ENCODE measurements around the gene POLR3E.
A peak's percentile ranks its signal among the peaks of the same experiment; 100 is the strongest.
"Not testable (repeated sequence)": the region's sequence is repeated elsewhere in the genome, so short reads cannot be mapped to it uniquely, and the experiment has no call there.

POLR3E gene

GRCh38 chr16:22291020-22291419 lies 6.2 kb upstream of the POLR3E start:
- intact Hi-C loops (cut with DNase I) = no loop called here
- DNase-seq = no peak

DNA sequence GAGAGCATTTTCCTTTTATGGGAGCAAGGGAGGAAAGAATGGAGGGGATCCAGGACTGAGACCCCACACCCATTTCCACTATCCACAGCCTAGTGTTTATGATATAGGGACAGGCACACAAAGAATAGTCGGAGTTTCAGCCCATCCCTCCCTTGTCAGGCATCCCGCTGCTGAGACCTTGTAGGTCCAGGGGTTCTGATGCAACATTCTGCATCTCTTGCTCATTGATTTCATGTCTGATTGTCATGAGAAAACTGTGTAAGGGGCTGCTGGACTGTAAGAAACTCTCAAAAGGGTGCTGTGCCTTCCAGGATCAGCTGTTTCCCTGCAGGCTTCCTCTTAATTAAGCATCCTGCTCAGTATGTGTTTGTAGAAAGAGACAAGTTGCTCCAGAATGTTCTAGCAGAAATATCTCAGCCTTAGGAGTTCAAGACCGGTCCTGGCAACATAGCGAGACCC lies 5.3 kb upstream of the POLR3E start:
- DNase-seq = no peak
- intact Hi-C loops (cut with DNase I) = no loop called here

DNA sequence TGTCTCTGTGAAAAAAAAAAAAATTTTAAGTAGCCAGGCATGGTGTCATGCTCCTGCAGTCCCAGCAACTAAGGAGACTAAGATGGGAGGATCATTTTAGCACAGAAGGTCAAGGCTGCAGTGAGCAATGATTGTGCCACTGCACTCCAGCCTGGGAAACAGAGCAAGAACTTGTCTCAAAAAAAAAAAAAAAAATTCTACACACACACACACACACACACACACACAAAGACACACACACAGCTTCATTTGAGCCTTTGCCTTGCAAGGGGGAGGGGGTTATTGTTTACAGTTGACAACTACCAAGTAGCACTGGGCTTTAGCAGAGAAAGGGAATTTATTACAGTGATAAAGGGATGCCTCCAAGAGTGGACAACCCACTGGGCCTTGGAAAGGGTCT lies 4.9 kb upstream of the POLR3E start:
- intact Hi-C loops (cut with DNase I) = no loop called here
- no peak for DNase-seq

DNA sequence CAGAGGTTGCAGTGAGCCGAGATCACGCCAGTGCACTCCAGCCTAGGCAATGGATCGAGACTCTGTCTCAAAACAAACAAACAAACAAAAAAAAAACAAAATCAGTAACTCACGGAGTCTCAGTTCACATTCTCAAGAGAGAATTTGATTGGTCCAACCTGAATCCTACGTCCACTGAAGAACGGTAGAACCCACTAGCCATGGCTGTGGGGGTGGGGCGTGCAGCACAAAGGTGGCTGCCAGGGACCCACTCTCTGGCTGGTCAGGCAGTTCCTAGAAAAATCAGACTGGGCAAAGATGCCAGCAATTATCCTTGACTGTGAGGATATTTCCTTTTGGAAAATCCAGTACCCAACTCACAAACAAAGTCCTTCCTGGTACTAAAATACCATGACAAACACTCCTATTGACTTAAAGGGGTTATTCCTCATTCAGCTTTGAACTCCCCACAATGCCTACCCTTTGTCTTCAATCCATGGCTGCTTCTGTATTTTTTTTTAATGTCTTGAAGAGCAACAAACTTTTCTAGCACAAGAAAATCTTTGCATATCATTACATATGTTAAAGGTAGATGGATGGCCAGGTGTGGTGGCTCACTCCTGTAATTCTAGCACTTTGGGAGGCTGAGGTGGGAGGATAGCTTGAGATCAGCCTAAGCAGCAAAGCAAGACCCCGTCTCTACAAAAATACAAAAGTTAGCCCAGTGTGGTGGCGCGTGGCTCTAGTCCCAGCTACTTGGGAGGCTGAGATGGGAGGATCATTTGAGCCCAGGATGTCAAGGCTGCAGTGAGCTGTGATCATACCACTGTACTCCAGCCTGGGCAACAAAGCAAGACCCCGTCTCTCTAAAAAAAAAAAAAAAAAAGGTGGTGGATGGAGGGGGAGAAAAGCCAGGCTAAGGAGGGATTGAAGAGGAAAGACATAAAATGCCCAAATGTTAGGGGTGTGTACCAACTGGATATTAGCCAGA lies 3.8 kb upstream of the POLR3E start:
- no peak for DNase-seq
- intact Hi-C loops (cut with DNase I) = no loop called here

GRCh38 chr16:22296225-22297113 lies 740 bp upstream of the POLR3E start:
- peak in 8 of 42 donors; percentile 7 to 49 (median 16) for DNase-seq
- intact Hi-C loops (cut with DNase I) = loop anchor here (2.0 to 5.0 kb wide), 3 partner anchors 78 to 339 kb away; partner anchors contain the start of gene CDR2

GRCh38 chr16:22297871-22298733 lies 893 bp downstream of the POLR3E start:
- intact Hi-C loops (cut with DNase I) = loop anchor here (2.0 to 5.0 kb wide), 3 partner anchors 77 to 341 kb away; partner anchors contain the start of gene CDR2
- DNase-seq = peak in 41 of 42 donors; percentile 38 to 90 (median 73)

GRCh38 chr16:22299036-22299435 lies 1.8 kb downstream of the POLR3E start:
- intact Hi-C loops (cut with DNase I) = loop anchor here (5.0 kb wide), 1 partner anchor 342 kb away; no protein-coding TSS in a partner anchor

GRCh38 chr16:22300427-22301071 lies 3.3 kb downstream of the POLR3E start:
- DNase-seq = peak; percentile 64 to 90 (median 80)
- intact Hi-C loops (cut with DNase I) = loop anchor here (5.0 kb wide), 1 partner anchor 293 kb away; the partner anchor contains the start of gene MOSMO

More at GRCh38 chr16:22299036-22299435, 1.8 kb downstream of the POLR3E start:
- no peak for DNase-seq

DNA sequence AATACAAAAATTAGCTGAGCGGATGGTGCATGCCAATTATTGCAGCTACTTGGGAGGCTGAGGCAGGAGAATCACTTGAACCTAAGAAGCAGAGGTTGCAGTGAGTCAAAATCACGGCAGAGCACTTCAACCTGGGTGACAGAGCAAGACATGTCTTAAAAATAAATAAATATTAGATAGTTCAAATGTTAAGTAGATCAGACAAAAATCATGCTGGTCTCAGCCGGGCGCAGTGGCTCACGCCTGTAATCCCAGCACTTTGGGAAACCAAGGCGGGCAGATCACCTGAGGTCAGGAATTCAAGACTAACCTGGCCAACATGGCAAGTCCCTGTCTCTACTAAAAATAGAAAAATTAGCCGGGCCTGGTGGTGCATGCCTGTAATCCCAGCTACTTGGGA lies 4.2 kb downstream of the POLR3E start:
- intact Hi-C loops (cut with DNase I) = loop anchor here (5.0 kb wide), 1 partner anchor 294 kb away; the partner anchor contains the start of gene MOSMO

DNA sequence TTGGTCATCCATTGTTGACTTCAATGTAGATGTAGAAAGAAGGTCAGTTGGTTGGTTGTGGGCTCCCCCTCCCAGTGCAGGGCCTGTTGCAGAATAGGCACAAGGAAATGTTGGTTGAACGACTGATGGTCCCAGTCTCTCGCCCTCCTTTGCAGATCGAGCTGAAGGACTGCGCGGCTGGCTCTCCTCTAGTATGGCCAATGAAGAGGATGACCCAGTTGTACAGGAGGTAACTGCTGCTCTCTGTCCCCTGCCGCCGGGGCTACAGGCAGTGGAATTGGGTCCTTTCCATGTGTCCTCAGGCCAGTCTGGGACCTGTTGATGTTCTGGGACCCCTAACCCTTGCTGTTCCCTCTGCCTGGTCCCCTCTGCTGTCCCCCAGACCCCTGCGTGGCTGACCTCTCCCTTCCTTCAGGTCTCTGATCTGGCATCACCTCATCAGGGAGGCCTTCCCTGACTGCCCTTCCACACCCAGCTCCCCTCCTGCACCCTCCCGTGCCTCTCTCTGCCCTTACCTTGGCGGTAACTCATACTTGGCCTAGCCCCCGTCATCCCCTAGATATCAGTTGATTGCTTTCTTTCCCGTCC lies 5.7 kb downstream of the POLR3E start:
- DNase-seq = no peak

More for the DNA sequence above, 4.2 kb downstream of the POLR3E start:
- DNase-seq = not testable (repeated sequence)

GRCh38 chr16:22304411-22304810 lies 7.2 kb downstream of the POLR3E start:
- intact Hi-C loops (cut with DNase I) = loop anchor here (5.0 kb wide), 1 partner anchor 297 kb away; the partner anchor contains the start of gene MOSMO

More for the DNA sequence above, 5.7 kb downstream of the POLR3E start:
- intact Hi-C loops (cut with DNase I) = loop anchor here (5.0 kb wide), 1 partner anchor 296 kb away; the partner anchor contains the start of gene MOSMO

GRCh38 chr16:22306788-22307187 lies 9.6 kb downstream of the POLR3E start:
- intact Hi-C loops (cut with DNase I) = no loop called here
- no peak for DNase-seq

More at GRCh38 chr16:22304411-22304810, 7.2 kb downstream of the POLR3E start:
- no peak for DNase-seq

GRCh38 chr16:22307838-22308237 lies 10.6 kb downstream of the POLR3E start:
- intact Hi-C loops (cut with DNase I) = no loop called here
- no peak for DNase-seq

DNA sequence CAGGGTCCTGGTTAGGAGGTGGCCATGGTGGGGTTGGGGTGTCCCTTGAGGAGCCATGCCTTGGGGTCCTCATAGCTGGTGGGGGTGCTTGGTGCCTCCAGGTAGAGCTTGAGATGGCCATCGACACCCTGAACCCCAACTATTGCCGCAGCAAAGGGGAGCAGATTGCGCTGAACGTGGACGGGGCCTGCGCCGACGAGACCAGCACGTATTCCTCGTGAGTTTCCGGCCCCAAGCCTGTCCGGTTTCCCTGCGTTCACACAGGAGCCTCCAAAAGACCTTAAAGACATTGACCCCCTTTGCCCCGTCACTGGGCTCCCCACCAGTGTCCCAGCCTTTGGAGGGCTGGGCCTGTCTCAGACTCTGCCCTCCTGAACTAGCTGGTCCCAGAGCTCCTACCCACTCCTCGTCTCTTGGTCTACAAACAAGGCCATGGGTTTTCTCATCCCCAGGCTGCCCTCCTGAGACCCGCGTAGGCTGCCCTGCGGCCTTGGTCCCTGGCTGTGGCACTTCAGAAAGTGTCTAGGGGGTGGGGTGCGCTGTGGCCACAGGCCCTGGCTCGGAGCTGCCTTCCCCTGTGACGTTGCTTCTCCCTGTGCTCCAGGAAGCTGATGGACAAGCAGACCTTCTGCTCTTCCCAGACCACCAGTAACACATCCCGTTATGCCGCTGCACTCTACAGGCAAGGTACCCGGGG lies 11.8 kb downstream of the POLR3E start:
- no peak for DNase-seq
- intact Hi-C loops (cut with DNase I) = no loop called here

DNA sequence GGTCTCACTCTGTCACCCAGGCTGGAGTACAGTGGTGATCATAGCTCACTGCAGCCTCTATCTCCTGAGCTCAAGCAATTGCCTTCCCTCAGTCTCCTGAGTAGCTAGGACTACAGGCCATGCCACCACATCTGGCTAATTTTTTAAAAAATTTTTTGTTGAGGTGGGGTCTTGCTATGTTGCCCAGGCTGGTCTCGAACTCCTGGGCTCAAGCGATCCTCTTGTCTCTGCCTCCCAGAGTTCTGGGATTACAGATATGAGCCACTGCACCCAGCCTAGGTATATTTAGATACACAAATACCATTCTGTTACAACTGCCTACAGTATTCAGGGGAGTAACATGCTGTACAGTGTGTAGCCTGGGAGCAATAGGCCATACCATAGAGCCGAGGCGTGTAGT lies 14.3 kb downstream of the POLR3E start:
- no peak for DNase-seq
- intact Hi-C loops (cut with DNase I) = no loop called here

All from head of caudate nucleus (tissue), 42 donors.